ENCODE measurements around the gene NEK10.

DNA sequence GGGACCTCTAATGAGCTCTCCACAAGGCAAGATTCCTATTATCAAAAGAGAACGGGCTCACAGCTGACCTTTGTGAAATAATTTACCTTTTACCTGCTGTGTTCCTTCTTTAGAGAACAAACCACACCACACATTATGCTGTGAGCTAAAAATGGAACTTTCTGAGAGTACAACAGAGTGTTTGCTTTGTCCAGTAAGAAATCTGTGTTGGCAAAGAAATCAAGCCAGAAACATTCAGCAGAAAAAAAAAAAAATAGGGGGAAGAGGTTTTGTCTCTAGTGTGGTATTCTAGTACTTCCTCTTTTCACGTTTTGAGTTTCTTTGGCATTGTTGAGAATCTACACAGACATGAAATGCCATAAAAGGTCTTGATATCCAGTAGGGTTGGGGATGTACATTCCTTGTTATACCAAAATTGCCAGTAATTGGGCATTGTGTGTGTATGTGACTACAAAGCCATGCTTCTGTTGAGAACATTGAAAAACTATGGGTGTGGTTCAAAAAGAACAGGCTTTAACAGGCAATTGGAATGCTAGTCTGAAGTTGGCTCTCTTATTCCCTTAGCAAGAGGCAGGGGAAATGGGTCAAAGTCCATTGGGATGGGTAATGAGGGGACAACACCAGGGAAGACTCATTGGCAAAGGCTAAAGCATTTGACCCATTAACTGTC is 273.5 kb downstream of the NEK10 start:
- TF ChIP-seq, protein P1, sequence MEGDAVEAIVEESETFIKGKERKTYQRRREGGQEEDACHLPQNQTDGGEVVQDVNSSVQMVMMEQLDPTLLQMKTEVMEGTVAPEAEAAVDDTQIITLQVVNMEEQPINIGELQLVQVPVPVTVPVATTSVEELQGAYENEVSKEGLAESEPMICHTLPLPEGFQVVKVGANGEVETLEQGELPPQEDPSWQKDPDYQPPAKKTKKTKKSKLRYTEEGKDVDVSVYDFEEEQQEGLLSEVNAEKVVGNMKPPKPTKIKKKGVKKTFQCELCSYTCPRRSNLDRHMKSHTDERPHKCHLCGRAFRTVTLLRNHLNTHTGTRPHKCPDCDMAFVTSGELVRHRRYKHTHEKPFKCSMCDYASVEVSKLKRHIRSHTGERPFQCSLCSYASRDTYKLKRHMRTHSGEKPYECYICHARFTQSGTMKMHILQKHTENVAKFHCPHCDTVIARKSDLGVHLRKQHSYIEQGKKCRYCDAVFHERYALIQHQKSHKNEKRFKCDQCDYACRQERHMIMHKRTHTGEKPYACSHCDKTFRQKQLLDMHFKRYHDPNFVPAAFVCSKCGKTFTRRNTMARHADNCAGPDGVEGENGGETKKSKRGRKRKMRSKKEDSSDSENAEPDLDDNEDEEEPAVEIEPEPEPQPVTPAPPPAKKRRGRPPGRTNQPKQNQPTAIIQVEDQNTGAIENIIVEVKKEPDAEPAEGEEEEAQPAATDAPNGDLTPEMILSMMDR (IDR thresholded peaks at IDR 0.05): no peak
- TF ChIP-seq EZH2 (IDR thresholded peaks at IDR 0.05; ENCODE audit: borderline replicate concordance, insufficient read depth, low read depth, low read length, poor library complexity, severe bottlenecking): no peak

Measured in B cell (primary cell).